Stimulated activated CD8-positive, alpha-beta memory T cell treated with anti-CD3 and anti-CD28 coated beads, Interleukin-12 subunit alpha, Interleukin-12 subunit beta, amount 100 ng/mL, for 24 hours (primary cell): ENCODE data around the gene CDCA5.
"Not testable (repeated sequence)": the region's sequence is repeated elsewhere in the genome, so short reads cannot be mapped to it uniquely, and the experiment has no call there.

ENCODE experiments used
- DNase-seq: peaks from one replicate; pipeline ENCODE4 v3.0.0-alpha.2; 2020; ENCODE audit errors: extremely low read depth

CDCA5 gene

DNA sequence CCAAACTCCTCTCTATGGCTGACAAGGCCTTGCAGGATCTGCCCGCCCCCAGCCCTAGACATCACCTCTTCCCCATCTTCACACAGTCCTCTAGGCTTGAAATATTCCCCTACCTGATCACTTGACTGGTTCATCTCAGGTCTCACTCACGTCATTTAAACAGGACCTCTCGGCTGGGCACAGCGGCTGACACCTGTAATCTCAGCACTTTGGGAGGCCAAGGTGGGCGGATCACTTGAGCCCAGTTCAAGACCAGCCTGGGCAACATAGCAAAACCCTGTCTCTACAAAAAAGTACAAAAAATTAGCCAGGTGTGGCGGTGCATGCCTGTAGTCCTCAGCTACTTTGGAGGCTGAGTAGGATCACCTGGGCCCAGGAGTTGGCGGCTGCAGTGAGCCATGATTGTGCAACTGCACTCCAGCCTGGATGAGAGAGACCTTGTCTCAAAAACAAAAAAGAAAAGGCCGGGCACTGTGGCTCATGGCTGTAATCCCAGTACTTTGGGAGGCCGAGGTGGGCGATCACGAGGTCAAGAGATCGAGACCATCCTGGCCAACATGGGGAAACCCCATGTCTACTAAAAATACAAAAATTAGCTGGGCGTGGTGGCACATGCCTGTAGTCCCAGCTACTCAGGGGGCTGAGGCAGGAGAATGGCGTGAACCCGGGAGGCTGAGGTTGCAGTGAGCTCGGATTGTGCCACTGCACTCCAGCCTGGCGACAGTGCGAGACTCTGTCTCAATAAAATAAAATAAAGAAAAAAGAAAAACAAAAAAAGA is 35.2 kb upstream of the CDCA5 start:
- not testable (repeated sequence) for DNase-seq

DNA sequence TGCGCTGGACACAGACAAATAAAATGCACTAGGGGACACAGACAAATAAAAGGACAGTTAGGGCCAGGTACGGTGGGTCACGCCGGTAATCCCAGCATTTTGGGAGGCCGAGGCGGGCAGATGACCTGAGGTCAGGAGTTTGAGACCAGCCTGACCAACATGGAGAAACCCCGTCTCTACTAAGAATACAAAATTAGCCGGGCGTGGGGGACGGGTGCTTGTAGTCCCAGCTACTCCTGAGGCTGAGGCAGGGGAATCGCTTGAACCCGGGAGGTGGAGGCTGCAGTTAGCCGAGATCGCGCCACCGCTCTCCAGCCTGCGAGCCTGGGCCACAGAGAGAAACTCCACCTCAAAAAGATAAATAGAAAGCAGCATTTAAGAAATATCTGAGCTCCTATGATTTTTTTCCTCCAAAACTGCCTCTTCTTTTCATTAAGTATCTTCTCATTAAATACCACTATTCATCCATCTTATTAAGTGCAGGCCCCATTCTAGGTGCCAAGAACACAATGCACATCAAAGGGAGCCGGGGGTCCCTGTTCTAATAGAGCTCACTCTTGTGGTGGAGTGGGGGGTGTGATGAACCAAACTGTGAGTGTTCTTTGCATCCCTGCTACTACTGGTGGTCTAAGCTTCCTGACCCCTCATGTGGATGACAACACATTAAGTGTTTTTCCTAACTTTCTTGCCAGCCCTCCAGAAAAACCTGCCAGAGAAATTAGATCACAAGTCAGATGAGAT is 34.4 kb upstream of the CDCA5 start:
- DNase-seq, result no peak

DNA sequence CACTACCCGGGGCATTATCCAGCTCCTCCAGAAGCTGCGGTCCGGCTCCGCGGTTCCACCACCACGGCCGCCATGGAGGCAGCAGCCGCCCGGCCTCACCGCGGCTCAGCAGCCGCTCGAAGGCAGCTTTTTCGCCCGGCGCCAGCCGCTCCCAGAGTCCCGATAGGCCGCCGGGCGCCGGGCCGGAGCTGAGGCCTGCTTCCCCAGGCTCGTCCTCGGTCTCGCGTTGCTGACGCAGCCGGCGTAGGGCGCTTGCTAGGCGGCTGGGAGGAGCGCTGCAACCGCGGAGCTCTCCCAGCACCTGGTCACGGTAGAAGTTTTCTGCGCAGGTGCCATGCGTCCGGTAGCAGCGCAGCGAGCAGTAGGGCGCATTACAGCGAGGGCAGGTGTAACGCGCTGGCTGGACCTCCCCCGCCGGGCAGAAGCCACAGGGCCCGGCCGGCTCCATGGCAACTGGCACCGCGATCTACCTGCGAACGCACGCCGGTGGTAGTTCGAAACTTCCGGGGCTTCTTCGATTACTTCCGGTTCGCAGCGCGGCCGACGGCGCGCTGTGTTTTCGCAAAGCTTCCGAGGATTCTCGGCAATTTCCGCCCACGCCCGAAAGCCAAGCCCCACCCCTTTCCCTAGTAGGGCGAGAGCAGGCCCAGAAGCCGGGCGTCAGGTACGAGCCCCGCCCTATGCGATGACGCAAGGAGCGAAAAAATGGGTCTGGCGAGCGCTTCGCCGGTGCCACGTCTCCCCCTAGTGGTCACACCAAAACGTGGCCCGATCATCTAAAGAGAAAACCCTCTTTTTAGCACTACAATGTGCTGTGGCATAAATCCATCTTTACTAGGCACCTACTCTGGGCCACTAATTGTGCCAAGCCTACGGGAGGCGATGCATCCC is 33.6 kb upstream of the CDCA5 start, which contains the start of gene ZNHIT2:
Gene ZNHIT2, minus strand, starts transcription at position 496 of the 891 bp plus-strand sequence. Its CDS starts 48 bp downstream, at position 448.
- DNase-seq, result peak; percentile 100

DNA sequence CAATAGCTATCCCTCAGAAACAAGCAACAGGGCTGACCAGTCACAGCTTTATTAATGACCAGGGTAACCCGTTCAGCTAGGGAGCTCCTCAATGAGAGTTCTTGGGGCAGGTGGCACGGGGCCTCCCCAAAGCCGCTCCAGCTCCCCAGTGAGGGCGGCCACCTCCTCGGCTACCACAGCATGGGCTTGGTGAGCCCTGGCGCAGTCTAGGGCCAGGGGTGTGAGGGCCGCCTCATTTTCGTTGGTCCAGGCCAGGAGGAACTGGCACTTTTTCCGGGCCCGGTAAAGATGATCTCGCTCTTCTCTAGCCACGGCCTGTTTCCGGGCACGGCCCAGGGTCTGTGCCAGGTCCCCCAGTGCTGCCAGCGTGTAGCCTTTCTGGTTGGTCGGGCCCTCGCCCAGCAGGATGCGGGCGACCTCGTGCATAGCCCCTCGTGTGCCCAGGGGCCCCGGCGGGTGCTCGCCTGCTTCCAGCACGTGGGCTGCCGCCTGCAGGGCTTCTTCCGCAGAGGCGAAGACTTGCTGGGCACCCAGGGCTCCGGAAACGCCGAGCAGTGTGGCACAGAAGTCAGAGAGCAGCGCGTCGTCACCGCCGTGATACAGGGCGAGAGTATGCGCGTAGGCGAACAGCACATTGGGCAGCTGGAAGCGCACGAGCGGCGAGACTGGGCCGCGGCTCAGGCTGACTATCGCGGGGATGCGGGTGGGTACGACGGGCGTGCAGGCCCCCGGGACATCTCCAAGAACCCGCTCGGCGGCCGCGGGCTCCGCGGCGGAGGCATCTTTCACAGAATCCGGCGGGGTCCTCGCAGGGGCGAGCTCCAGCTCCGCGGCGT is 32.7 kb upstream of the CDCA5 start:
- no peak for DNase-seq

DNA sequence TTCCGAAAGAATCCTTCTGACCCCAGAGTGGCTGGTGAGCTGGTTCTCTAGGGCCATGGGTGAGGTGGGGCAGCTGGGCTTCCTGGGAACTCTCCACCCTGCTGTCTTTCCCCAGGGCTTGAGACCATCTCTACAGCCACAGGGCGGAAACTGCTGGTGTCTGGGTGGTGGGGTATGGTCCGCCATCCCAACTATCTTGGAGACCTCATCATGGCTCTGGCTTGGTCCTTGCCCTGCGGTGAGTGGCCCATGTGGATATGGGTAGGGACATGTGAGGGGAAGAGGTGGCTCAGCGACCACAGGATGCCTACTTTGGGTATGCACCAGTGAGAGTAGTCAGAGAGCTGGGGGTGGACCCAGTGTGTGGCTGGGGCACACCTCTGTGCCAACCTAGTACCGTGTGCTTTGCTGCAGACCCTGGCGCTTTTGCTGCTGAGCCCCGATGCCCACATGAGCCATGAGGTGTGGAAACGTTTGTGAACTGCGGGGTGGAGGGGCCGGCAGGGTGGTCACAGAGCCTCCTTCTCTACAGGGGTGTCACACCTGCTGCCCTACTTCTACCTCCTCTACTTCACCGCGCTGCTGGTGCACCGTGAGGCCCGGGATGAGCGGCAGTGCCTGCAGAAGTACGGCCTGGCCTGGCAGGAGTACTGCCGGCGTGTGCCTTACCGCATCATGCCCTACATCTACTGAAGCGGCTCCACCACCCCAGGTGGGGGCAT is 31.7 kb upstream of the CDCA5 start:
- no peak for DNase-seq

DNA sequence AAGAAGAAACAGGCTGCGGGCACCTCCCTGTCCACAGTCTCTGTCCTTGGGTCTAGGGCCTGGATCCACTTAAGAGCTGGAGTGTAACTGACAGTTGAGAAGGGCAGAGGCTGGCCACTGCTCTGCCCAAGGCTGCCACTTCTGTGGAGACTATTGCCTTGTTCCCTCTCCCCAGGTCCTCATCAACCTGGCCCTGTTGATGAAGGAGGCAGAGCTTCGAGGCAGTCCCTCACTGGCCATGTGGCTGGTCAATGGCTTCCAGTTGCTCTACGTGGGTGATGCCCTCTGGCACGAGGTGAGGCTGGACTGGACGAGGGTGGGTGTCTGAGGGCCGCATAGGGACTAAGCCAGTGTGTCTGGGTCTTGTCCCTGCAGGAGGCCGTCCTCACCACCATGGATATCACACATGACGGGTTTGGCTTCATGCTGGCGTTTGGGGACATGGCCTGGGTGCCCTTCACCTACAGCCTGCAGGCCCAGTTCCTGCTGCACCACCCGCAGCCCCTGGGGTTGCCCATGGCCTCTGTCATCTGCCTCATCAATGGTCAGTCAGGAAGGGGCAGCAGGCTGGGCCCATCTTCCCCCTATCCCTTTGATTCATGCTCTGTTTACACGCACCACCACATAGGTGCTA is 30.8 kb upstream of the CDCA5 start:
- no peak for DNase-seq

DNA sequence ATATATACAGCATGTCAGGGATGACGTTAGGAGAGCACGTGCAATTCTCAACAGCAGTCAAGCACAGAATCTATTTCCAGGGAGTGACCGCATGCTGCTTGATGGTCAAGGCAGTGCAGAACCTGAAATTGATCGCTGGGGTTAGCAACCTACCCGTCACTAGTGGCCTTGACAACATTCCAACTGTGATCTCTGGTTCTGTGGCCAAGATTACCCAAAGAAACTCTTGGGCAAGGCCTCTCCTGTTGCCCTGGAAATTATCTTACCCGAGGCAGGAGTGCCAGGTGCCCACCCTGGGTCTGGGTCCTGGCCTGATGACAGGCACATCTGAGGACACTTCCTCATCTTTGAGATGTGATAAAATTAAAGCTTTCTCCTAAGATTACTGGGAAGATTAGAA is 30.0 kb upstream of the CDCA5 start:
- no peak for DNase-seq

DNA sequence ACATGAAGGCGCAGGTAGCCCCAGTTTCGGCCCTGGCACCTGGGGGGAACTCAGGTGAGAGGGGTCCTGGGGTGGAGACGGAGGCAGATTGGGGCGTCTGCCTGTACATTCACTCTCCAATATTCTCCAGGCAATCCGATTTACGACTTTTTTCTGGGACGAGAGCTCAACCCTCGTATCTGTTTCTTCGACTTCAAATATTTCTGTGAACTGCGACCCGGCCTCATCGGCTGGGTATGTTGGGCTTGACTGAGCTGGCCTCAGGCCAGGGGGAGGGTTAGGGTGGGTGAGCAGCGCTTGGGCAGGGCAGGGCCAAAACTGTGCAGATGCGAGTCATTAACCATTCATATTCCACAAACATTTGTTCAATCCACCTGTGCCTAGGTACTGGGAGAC is 29.5 kb upstream of the CDCA5 start:
- no peak for DNase-seq

DNA sequence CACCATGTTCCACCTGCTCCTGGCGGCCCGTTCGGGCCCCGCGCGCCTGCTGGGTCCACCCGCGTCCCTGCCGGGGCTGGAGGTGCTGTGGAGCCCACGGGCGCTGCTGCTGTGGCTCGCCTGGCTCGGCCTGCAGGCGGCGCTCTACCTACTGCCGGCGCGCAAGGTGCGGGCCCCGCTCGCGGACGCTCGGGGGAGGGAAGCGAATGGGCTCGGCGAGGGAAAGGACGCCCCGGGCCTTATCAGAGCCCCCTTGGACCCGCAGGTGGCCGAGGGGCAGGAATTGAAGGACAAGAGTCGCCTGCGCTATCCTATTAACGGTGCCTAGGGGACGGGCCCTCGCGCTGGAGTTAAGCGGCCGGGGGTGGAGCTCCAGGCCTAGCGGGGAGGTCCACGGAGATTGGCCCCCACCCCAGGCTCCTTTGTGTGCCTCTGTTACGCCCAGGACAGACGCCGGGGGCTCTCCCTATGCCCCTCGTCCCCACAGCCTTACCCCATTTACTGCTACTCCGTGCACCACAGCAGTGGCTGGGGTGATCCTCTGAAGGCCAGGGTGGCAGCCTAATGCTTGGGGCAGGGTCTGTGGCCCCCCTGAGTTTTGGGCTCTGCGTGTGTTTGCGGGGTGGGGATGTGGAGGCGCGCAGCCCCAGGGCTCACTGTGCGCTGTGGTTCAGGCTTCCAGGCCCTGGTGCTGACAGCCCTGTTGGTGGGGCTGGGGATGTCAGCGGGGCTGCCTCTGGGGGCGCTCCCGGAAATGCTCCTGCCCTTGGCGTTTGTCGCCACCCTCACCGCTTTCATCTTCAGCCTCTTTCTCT is 28.9 kb upstream of the CDCA5 start:
- no peak for DNase-seq

DNA sequence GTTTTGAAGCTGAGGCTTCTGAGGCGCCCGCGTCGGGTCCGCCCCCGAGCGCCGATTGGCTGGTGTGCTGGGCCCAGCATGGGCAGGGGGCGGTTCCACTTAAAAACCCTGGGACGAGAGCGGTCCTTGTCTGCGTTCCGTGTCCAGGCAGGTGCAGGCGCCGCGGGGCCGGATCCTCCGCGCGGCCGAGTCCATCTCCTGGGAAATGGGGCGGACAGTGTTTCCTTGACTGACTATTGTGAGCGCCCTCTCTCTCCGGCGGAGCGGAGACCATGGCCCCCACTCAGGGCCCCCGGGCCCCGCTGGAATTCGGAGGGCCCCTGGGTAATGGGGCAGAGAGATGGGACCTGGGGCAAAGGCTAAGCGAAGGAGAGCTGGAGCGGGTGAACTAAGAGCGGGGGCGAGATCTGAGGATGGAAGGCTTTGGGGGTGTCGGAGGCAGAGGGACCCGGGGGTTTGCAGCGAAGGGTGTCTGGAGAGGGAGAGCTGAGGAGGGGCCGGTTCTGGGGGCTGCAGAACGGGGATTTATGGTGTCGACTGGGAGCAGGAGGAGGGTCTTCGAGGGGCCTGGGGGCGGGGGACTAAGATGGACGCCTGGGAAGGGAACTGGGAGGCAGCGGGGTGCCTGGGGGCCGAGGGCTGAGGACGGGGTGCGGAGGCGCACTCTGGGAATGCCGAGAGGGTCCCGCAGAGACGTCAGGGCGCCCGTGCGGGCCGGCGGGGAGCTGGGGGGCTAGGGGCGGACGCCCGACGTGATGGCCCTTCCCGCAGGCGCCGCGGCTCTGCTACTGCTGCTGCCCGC is 28.1 kb upstream of the CDCA5 start, which contains the start of gene TM7SF2:
Gene TM7SF2, plus strand, starts transcription at position 129 of the 802 bp plus-strand sequence. Its CDS starts 144 bp downstream, at position 273.
- peak; percentile 83 for DNase-seq

DNA sequence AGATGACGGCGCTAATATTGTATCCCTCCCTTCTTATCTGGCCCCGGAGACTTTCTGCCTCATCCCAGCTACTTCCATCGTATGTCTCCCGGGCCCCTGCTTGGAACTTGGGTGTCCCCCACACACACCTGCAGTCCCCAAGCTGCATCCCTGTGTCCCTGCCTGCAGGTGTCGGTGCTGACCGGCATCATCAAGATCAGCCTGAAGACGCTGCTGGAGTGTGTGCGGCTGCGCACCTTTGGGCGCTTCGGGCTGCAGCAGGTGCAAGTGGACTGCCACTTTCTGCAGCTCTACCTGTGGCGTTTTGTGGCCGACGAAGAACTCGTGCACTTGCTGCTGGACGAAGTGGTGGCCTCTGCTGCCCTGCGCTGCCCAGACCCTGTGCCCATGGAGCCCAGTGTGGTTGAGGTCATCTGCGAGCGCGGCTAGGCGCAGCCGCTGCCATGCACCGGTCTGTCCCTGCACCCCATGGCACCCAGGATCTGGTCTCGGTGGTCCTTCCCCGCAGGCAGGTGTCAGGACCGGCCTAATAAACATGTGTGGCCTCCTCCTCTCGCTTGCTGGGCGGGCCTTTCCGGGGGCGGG is 27.4 kb upstream of the CDCA5 start:
- DNase-seq, result no peak

DNA sequence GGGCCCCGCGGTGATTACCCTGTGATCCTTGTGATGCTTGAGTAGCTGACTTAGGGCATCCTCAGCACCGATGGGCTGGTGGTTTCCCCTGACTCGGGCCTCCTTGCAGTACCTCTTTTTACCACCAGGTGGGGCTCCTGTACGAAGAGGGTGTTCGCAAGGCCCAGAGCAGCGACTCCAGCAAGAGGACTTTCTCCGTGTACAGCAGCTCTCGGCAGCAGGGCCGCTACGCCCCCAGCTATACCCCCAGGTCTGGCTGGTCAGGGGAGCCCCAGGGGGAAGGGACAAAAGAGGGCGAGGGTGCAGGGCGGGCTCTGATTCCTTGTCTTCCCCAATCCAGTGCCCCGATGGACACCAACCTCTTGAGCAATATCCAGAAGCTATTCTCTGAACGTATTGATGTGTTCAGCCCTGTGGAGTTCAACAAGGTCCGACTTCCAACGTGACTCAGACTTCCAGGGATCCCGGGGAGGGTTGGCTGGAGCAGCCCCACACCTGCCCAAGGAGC is 26.6 kb upstream of the CDCA5 start:
- DNase-seq, result peak; percentile 75

DNA sequence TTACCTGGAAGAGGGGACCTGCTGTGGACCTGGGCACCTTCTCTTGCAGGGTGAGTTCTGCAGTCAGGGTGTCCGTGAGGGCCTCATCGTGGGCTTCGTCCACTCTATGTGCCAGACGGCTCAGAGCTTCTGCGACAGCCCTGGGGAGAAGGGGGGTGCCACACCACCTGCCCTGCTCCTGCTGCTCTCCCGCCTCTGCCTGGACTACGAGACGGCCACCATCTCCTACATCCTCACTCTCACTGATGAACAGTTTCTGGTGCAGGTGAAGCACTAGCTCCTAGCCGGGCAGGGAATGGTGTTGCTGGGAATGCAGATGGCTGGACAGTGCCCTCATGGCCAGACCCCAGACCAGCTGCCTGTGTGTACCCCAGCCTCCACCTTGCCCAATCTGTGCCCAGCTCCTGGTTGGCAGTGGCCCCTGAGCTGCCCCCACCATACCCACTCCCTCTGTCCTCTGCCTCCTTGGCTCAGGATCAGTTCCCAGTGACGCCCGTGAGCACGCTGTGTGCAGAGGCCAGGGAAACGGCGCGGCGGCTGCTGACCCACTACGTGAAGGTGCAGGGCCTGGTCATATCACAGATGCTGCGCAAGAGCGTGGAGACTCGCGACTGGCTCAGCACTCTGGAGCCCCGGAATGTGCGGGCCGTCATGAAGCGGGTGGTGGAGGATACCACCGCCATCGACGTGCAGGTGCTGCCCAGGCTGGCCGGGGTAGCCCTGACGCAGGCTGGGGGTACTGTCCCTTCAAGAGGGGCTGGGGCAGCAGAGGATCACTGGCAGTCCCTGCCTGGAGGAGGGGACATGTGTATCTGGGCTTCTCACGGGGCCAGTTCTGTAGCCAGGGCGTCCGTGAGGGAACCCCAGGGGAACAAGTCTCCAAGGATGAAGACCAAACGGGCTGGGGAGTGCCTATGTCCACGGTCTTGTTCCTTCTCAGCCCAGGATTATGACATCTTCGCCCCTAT is 25.7 kb upstream of the CDCA5 start:
- no peak for DNase-seq

DNA sequence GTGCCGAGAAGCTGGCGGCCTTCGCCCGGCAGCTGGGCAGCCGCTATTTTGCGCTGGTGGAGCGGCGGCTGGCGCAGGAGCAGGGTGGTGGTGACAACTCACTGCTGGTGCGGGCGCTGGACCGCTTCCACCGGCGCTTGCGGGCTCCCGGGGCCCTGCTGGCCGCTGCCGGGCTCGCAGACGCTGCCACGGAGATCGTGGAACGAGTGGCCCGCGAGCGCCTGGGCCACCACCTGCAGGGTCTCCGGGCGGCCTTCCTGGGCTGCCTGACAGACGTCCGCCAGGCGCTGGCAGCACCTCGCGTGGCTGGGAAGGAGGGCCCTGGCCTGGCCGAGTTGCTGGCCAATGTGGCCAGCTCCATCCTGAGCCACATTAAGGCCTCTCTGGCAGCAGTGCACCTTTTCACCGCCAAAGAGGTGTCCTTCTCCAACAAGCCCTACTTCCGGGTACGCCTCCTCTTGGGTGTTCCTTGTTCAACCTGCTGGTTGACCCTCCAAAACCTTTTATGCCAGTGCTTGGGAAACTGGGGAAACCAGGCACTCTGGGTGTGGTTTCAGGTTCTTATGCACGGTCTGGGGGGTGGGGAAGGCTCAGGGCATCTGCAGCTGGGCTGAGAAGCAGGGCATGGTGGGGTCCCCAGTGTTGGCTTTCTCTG is 24.8 kb upstream of the CDCA5 start:
- no peak for DNase-seq

DNA sequence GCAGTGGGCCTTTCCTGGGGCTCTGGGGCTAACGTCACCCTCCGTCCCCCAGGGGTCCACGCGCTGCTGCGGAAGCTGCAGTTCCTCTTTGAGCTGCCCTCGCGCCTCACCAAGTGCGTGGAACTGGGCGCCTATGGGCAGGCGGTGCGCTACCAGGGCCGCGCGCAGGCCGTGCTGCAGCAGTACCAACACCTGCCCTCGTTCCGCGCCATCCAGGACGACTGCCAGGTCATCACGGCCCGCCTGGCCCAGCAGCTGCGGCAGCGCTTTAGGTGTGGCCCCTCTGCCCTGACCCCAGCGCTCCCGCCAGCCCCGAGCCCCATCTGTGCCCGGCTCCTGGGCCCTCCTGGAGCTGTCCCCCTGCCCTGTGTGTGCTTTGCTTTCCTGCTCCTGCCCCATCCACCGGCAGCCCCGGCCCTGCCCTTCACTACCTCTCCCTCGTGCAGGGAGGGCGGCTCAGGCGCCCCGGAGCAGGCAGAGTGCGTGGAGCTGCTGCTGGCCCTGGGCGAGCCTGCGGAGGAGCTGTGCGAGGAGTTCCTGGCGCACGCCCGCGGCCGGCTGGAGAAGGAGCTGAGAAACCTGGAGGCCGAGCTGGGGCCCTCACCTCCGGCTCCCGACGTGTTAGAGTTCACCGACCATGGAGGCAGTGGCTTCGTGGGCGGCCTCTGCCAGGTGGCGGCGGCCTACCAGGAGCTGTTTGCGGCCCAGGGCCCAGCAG is 24.1 kb upstream of the CDCA5 start:
- DNase-seq, result no peak
